ENCODE measurements around the gene GTF3C4.

The GTF3C4 gene

GRCh38 chr9:132723809-132724208 lies 53.5 kb downstream of the GTF3C4 start:
- H3K9ac ChIP-seq (ENCODE audit: low read depth, low read length) = no peak overlapping the region
- H3K36me3 ChIP-seq (ENCODE audit: insufficient read depth, low read length) = no peaks in the 10 kb centered on the region
- no peaks in the 10 kb centered on the region for H3K4me1 ChIP-seq (ENCODE audit: insufficient read depth, low read length)
- H3K9me3 ChIP-seq (ENCODE audit: control insufficient read depth, insufficient read depth, low read length) = no peaks in the 10 kb centered on the region

DNA sequence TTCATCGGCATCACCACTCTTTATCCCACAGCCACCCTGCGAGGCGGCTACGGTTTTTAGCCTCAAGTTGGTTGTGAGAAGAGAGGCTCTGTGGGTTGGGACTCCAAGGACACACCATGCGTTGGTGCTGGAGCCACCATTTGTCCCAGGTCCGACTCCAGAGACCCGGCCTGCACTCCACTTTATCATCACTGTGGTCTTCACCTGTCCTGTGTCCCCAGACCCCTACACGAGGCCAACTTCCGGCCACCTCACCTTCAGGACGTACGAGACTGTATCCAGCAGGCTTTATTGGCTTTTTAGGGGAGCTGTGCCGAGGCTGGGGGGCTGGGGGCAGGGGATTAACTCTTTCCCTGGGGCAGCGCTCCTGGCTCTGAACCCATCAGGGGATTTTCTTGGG lies 55.0 kb downstream of the GTF3C4 start:
- no peaks in the 10 kb centered on the region for H3K4me1 ChIP-seq (ENCODE audit: insufficient read depth, low read length)
- no peaks in the 10 kb centered on the region for H3K36me3 ChIP-seq (ENCODE audit: insufficient read depth, low read length)
- no peak overlapping the region for H3K9ac ChIP-seq (ENCODE audit: low read depth, low read length)
- no peaks in the 10 kb centered on the region for H3K9me3 ChIP-seq (ENCODE audit: control insufficient read depth, insufficient read depth, low read length)

GRCh38 chr9:132726576-132727130 lies 56.4 kb downstream of the GTF3C4 start:
- no peak overlapping the region for H3K9ac ChIP-seq (ENCODE audit: low read depth, low read length)
- H3K9me3 ChIP-seq (ENCODE audit: control insufficient read depth, insufficient read depth, low read length) = no peaks in the 10 kb centered on the region
- H3K4me1 ChIP-seq (ENCODE audit: insufficient read depth, low read length) = no peaks in the 10 kb centered on the region
- H3K36me3 ChIP-seq (ENCODE audit: insufficient read depth, low read length) = no peaks in the 10 kb centered on the region

- Histone ChIP-seq H3K9me3 (ENCODE audit: control insufficient read depth, insufficient read depth, low read length) (no peaks in the 10 kb centered on the region), H3K4me1 (ENCODE audit: insufficient read depth, low read length) (no peaks in the 10 kb centered on the region), H3K36me3 (ENCODE audit: insufficient read depth, low read length) (no peaks in the 10 kb centered on the region), H3K9ac (ENCODE audit: low read depth, low read length) (no peak overlapping the region)
Observed at GRCh38 chr9:132728071-132728470, 57.8 kb downstream of the GTF3C4 start.

DNA sequence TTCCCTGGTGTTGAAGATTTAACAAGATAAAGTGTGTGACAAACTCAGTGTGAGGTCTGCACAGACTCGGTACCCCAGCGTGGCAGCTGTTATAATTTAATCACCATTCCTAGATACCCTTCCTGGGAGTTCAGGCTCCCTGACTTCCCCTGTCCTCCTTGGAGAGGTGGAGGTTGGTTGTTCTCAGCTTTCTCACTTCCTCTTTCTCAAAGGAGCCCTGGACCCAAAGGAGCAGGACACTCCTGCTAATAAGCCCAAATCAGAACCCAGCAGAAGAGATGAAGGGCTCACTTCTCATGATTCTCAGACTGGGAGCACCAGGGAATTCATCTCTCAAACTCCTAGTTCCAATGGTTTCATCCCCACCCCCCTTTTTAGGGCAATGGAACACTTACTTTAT lies 58.2 kb downstream of the GTF3C4 start:
- no peak overlapping the region for H3K9ac ChIP-seq (ENCODE audit: low read depth, low read length)
- no peaks in the 10 kb centered on the region for H3K9me3 ChIP-seq (ENCODE audit: control insufficient read depth, insufficient read depth, low read length)
- H3K36me3 ChIP-seq (ENCODE audit: insufficient read depth, low read length) = no peaks in the 10 kb centered on the region
- H3K4me1 ChIP-seq (ENCODE audit: insufficient read depth, low read length) = no peaks in the 10 kb centered on the region

DNA sequence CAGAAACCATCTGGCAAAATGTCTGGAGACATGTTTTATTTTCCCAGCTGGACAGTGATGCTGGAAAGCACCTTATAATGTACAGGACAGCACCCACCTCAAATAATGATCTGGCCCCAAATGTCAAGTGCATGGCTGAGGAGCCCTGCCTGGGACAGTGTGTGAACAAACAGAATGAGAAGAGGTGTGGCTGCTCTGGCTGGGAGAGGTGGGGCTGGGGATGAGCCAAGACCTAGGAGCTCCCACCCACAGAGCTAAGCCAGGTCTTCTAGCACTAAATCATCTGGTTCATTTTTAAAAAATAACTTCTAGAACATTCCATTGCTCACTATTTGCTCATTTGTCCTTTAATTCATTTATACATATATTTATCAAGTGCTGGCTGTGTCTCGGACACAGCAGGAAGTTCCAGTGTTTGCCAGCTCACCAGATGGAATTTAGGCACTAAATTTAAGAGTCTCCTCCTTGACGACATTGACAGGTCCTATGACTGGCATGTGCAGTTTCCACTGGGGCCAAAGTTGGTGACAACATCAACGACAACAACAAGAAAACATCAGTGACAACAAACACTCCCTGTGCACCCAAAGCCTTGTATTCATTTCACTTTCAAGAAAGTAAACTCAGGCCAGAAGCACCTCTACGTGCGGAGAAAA lies 59.1 kb downstream of the GTF3C4 start:
- no peak overlapping the region for H3K9ac ChIP-seq (ENCODE audit: low read depth, low read length)
- H3K4me1 ChIP-seq (ENCODE audit: insufficient read depth, low read length) = no peaks in the 10 kb centered on the region
- H3K36me3 ChIP-seq (ENCODE audit: insufficient read depth, low read length) = no peaks in the 10 kb centered on the region
- no peaks in the 10 kb centered on the region for H3K9me3 ChIP-seq (ENCODE audit: control insufficient read depth, insufficient read depth, low read length)

DNA sequence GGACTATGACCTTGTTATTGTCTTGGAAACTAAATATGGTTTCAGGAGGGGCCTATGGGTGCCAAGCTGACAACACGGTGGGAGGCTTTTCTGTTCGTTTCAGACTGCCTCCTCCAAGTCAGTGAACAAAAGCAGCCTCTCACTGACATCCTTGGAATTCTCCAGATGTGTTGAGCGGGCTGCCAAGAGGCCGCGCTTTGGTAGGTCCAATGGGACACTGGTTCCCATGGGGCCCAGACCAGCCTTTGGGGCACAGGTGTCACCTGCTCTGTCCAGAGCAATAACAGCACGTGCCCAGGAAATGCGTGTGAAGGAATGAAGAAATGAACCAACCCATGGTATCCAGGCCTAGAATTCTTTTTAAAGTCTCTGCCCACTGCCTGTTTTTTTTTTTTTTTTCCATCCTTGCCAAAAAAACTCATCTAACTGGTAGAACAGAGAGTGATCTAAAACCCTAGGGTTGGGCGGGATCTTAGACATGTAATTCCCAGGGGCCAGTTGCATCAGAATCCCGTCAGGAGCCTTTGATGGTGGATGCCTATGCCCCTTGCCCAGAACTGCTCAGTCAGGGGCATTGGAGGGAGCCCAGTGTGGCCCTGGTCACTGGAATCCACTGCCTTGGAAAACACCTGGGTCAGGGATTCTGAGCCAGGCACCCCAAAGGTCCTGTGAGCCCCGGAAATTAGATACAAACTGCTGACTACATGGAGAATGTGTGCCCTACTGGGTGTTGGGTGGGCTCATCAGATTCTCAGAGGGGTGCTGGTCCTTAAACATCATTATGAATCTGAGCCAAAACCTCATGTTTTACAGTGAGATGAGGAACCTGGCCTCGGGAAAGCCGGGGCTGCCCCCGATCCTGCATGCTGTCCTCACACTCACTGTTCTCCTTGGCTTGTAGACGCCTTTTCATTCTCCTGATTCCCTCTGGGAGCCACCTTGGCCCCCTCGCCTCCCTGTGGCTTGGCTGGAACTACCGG lies 60.1 kb downstream of the GTF3C4 start:
- no peak overlapping the region for H3K9ac ChIP-seq (ENCODE audit: low read depth, low read length)
- no peaks in the 10 kb centered on the region for H3K36me3 ChIP-seq (ENCODE audit: insufficient read depth, low read length)
- no peaks in the 10 kb centered on the region for H3K4me1 ChIP-seq (ENCODE audit: insufficient read depth, low read length)
- H3K9me3 ChIP-seq (ENCODE audit: control insufficient read depth, insufficient read depth, low read length) = no peaks in the 10 kb centered on the region

DNA sequence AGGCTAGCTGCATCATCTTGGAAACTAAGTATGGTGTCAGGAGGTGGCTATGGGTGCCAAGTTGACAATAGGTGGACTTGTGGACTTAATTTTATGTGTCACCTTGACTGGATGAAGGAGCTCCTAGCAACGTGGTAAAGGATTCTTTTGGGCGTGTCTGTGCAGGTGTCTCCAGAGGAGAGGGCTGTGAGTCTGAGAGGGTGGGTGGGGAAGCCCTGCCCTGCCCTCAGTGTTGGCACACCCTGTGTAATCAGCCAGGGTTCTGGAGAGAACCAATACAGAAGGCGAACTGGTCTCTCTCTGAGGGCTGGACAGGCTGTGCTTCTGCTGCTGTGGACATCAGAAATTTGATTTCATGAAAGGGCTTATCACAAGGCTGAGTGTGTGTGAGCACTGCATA lies 61.0 kb downstream of the GTF3C4 start:
- Histone ChIP-seq H3K4me1 (ENCODE audit: insufficient read depth, low read length) (no peaks in the 10 kb centered on the region), H3K9ac (ENCODE audit: low read depth, low read length) (no peak overlapping the region), H3K9me3 (ENCODE audit: control insufficient read depth, insufficient read depth, low read length) (no peaks in the 10 kb centered on the region), H3K36me3 (ENCODE audit: insufficient read depth, low read length) (no peaks in the 10 kb centered on the region)

GRCh38 chr9:132732326-132733259 lies 62.3 kb downstream of the GTF3C4 start:
- Histone ChIP-seq H3K4me1 (ENCODE audit: insufficient read depth, low read length) (no peaks in the 10 kb centered on the region), H3K9me3 (ENCODE audit: control insufficient read depth, insufficient read depth, low read length) (no peaks in the 10 kb centered on the region), H3K9ac (ENCODE audit: low read depth, low read length) (no peak overlapping the region), H3K36me3 (ENCODE audit: insufficient read depth, low read length) (no peaks in the 10 kb centered on the region)

- Histone ChIP-seq H3K4me1 (ENCODE audit: insufficient read depth, low read length) (no peaks in the 10 kb centered on the region), H3K9ac (ENCODE audit: low read depth, low read length) (no peak overlapping the region), H3K9me3 (ENCODE audit: control insufficient read depth, insufficient read depth, low read length) (no peaks in the 10 kb centered on the region), H3K36me3 (ENCODE audit: insufficient read depth, low read length) (no peaks in the 10 kb centered on the region)
Observed at GRCh38 chr9:132733260-132733815, 63.1 kb downstream of the GTF3C4 start.

DNA sequence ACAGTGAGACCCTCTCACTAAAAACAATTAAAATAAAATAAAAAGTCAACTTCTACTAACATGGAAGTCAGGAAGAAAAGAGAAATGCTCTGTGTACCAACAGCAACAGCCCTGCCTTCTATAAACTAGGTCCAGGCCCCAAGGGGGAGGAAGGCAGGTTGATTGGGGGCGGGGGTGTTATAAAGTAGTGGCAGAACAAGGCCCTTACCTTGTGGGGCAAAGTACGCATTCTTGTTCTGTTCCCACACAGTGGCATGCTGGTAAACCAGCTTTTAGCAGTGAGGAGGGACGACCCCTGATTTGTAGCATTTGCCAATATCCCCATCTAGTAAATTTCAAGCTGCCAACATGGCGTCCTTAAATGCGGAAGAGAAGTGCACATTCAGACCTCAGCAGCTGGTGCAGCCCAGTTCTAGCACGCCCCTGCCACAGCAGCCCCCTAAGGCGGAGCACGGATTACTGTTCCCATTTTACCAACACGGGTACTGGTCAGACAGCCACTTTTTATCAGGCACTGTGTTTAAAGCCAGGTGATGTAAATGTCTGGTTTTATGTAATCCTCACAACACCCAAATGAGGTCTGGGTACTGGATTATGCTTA lies 69.5 kb downstream of the GTF3C4 start:
- H3K9ac ChIP-seq (ENCODE audit: low read depth, low read length) = no peak overlapping the region

GRCh38 chr9:132740526-132741309 lies 70.5 kb downstream of the GTF3C4 start:
- Histone ChIP-seq H3K9me3 (ENCODE audit: control insufficient read depth, insufficient read depth, low read length) (no peaks in the 10 kb centered on the region), H3K9ac (ENCODE audit: low read depth, low read length) (no peak overlapping the region), H3K4me1 (ENCODE audit: insufficient read depth, low read length) (peaks cover 17% of the 10 kb centered on the region), H3K36me3 (ENCODE audit: insufficient read depth, low read length) (no peaks in the 10 kb centered on the region)

More for the DNA sequence above, 69.5 kb downstream of the GTF3C4 start:
- H3K4me1 ChIP-seq (ENCODE audit: insufficient read depth, low read length) = peaks cover 14% of the 10 kb centered on the region
- no peaks in the 10 kb centered on the region for H3K9me3 ChIP-seq (ENCODE audit: control insufficient read depth, insufficient read depth, low read length)
- H3K36me3 ChIP-seq (ENCODE audit: insufficient read depth, low read length) = no peaks in the 10 kb centered on the region

- Histone ChIP-seq H3K36me3 (ENCODE audit: insufficient read depth, low read length) (no peaks in the 10 kb centered on the region), H3K4me1 (ENCODE audit: insufficient read depth, low read length) (peaks cover 21% of the 10 kb centered on the region), H3K9ac (ENCODE audit: low read depth, low read length) (no peak overlapping the region), H3K9me3 (ENCODE audit: control insufficient read depth, insufficient read depth, low read length) (no peaks in the 10 kb centered on the region)
Observed at GRCh38 chr9:132742821-132743311, 72.6 kb downstream of the GTF3C4 start.

All from ES-I3 (cell line).